ENCODE measurements around the gene XIAP. TPM values are rescaled to one million over a fixed set of nuclear protein-coding genes. Genes with fewer than 3 reads are reported as not detected.
"Not testable (repeated sequence)": the region's sequence is repeated elsewhere in the genome, so short reads cannot be mapped to it uniquely, and the experiment has no call there.

The XIAP gene
- 11.0 and 24.5 TPM in 2 replicates for total RNA-seq (2014; rRNA removed; shearing (Covaris generic); ENCODE audit: low replicate concordance)

DNA sequence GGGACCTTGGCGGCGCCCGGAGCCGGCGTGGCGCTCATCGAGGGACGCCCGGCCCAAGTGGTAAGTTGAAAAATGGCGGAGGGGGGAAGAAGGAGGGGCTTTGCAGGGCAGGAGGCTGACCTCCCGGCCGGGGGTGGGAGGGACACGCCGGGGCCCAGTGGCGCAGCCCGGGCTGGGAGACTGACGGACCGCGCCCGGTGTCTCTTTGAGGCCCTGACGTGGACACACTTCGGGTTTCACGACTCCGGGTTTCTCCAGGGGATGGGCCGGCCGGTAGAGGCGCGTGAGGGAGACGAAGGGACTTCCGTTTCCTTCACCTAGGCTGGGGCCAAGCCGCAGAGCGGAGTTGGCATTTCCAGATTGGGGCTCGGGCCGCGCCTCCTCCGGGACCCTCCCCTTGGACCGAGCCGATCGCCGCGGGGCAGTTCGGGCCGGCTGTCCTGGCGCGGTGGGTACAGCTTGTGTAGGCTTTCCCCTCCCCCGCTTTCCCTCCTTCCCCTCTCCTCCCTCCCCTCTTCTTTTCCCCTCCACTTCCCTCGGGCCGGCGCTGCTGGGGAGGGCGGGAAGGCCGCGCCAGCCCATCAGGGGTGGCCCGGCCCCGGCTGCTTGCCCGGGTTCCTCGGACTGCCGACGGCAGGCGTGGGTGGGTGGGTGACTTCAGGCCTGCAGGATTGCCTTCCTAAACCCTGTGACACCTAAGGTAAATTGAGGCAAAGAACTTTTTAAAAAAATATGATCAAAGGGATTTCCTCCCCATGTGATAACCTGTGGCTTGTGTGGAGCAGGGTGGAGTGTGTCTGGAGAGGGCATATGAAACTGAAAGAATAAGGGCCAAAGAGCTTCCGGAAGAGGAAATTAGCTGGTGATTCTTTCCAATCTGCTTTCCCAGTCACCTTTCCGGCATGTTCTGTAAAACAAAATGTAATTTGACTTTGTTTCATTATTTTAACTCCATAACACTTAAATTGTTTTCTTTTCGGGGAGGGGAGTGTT is at the start of gene XIAP:
XIAP (plus strand) TSS at position 208 of the 993 bp plus-strand sequence. CDS start 25,610 bp downstream, outside the sequence.
- in situ Hi-C loops (cut with HindIII; ENCODE audit: low pct_unique_long_range_greater_than_20kb, low sequenced_read_pairs): no loop called here

DNA sequence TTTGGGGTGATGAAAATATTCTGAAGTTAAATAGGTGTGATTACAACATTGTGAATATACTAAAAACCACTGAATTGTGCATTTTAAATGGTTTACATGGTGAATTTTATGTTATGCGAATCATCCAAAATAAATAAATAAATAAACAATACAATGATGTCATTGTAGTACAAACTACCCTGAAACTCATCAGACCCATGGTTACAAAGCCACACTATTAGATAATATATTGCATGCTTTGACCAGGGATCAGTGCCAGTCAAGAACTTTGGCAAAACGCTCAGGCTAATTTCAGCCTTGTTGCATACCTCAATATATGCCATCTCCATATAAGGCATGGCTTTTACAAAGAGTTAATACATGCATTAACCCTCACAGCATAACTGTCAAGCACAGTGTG is 45.5 kb upstream of the XIAP start:
- in situ Hi-C loops (cut with HindIII; ENCODE audit: low pct_unique_long_range_greater_than_20kb, low sequenced_read_pairs): no loop called here
- peak; percentile 29 for DNase-seq (ENCODE audit: low read depth)

More for the DNA sequence above, at the start of gene XIAP:
- DNase-seq (ENCODE audit: low read depth): peak; percentile 88

GRCh38 chrX:123814934-123815394 is 44.9 kb upstream of the XIAP start:
- DNase-seq (ENCODE audit: low read depth): peak; percentile 74
- in situ Hi-C loops (cut with HindIII; ENCODE audit: low pct_unique_long_range_greater_than_20kb, low sequenced_read_pairs): not testable (repeated sequence)

GRCh38 chrX:123817288-123817894 is 42.5 kb upstream of the XIAP start:
- in situ Hi-C loops (cut with HindIII; ENCODE audit: low pct_unique_long_range_greater_than_20kb, low sequenced_read_pairs): no loop called here
- no peak for DNase-seq (ENCODE audit: low read depth)

DNA sequence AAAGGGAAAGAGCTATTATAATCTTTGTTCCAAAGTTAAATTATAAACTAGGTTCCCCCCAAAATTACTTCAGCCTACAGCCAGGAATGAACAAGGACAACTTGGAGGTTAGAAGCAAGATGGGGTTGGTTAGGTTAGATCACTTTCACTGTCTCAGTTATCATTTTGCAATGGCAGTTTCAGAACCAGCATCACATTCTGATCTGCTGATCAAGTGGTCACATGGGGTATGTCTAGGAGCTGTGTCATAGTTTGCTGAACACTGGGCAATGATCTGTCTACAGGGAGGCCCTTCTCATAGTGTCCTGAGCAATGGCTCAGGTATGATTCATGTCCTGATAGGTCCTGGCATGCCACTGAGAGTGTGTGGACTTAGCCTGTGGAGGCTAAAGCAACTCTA is 41.6 kb upstream of the XIAP start:
- in situ Hi-C loops (cut with HindIII; ENCODE audit: low pct_unique_long_range_greater_than_20kb, low sequenced_read_pairs): no loop called here
- DNase-seq (ENCODE audit: low read depth): no peak

GRCh38 chrX:123822965-123823364 is 36.9 kb upstream of the XIAP start:
- no peak for DNase-seq (ENCODE audit: low read depth)
- in situ Hi-C loops (cut with HindIII; ENCODE audit: low pct_unique_long_range_greater_than_20kb, low sequenced_read_pairs): no loop called here

GRCh38 chrX:123830309-123830708 is 29.5 kb upstream of the XIAP start:
- in situ Hi-C loops (cut with HindIII; ENCODE audit: low pct_unique_long_range_greater_than_20kb, low sequenced_read_pairs): no loop called here
- DNase-seq (ENCODE audit: low read depth): peak; percentile 95

DNA sequence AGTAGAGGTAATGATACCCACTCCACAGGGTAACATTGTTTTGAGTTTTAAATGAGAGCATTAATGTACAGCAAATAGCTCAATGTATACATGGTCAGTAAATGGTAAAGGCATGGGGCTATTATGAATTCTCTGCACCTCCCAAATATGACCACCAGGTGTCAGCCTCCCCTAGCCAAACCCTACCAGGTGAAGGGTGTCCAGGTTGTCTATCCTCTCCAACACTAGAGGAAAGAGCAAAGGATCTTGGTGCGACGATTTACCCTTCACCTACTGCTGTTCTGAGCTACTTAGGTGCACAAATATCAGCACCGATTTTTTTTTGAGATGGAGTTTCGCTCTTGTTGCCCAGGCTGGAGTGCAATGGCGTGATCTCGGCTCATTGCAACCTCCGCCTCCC is 26.5 kb upstream of the XIAP start:
- in situ Hi-C loops (cut with HindIII; ENCODE audit: low pct_unique_long_range_greater_than_20kb, low sequenced_read_pairs): no loop called here
- DNase-seq (ENCODE audit: low read depth): peak; percentile 59

- in situ Hi-C loops (cut with HindIII; ENCODE audit: low pct_unique_long_range_greater_than_20kb, low sequenced_read_pairs): no loop called here
- no peak for DNase-seq (ENCODE audit: low read depth)
Measured at GRCh38 chrX:123834116-123834515, 25.7 kb upstream of the XIAP start.

GRCh38 chrX:123835661-123836371 is 24.0 kb upstream of the XIAP start:
- in situ Hi-C loops (cut with HindIII; ENCODE audit: low pct_unique_long_range_greater_than_20kb, low sequenced_read_pairs): no loop called here
- DNase-seq (ENCODE audit: low read depth): peak; percentile 77

GRCh38 chrX:123845129-123845528 is 14.7 kb upstream of the XIAP start:
- DNase-seq (ENCODE audit: low read depth); in situ Hi-C loops (cut with HindIII; ENCODE audit: low pct_unique_long_range_greater_than_20kb, low sequenced_read_pairs): not testable (repeated sequence)

DNA sequence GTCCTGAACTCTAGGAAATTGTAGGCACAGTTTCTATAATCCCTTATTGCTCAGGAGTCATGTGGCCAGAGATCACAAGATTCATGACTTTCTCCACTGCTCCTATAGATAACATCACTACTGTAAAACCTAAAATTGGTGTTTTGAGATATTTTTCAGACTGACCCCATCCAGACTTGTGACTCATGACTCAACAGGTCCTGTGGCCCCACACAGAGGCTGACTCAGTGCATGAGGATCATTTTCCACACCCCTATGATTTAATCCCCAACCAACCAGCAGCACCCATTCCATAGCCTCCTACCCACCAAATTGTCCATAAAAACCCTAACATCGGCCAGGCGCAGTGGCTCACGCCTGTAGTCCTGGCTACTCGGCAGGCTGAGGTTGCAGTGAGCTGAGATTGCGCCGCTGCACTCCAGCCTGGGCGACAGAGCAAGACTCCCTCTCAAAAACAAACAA is 13.2 kb upstream of the XIAP start:
- no peak for DNase-seq (ENCODE audit: low read depth)

DNA sequence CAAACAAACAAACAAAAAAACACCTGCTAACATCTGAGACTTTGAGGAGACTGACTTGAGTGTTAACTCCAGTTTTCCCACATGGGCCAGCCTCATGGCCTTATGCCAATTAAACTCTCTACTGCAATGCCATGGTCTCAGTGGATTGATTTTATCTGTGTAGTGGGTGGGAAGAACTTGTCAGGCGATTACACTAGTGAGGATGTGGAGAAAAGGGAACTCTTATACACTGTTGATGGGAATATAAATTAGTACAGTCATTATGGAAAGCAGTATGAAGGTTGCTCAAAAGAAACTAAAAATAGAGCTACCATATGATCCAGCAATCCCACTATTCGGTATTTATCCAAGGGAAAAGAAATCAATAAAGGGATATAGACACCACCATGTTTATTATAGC is 12.8 kb upstream of the XIAP start:
- DNase-seq (ENCODE audit: low read depth): no peak
- in situ Hi-C loops (cut with HindIII; ENCODE audit: low pct_unique_long_range_greater_than_20kb, low sequenced_read_pairs): no loop called here

More for the DNA sequence above, 13.2 kb upstream of the XIAP start:
- in situ Hi-C loops (cut with HindIII; ENCODE audit: low pct_unique_long_range_greater_than_20kb, low sequenced_read_pairs): no loop called here

DNA sequence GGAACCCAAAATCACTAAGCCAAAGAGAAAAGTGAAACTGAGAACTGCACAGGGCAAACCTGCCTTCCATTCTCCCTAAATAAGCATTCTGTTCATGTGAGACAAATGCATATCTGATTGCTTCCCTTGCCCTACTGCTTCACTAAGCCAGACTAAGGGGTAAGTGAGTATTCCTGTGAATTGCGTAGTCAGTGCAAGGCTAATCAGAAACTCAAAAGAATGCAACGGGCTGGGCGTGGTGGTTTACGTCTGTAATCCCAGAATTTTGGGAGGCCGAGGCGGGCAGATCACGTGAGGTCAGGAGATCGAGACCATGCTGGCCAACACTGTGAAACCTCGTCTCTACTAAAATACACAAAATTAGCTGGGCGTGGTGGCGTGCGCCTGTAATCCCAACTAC is 10.8 kb upstream of the XIAP start:
- in situ Hi-C loops (cut with HindIII; ENCODE audit: low pct_unique_long_range_greater_than_20kb, low sequenced_read_pairs): no loop called here
- no peak for DNase-seq (ENCODE audit: low read depth)

- DNase-seq (ENCODE audit: low read depth); in situ Hi-C loops (cut with HindIII; ENCODE audit: low pct_unique_long_range_greater_than_20kb, low sequenced_read_pairs): not testable (repeated sequence)
Measured at GRCh38 chrX:123849906-123850305, 9.9 kb upstream of the XIAP start.

GRCh38 chrX:123851079-123851478 is 8.8 kb upstream of the XIAP start:
- no peak for DNase-seq (ENCODE audit: low read depth)
- in situ Hi-C loops (cut with HindIII; ENCODE audit: low pct_unique_long_range_greater_than_20kb, low sequenced_read_pairs): no loop called here

- in situ Hi-C loops (cut with HindIII; ENCODE audit: low pct_unique_long_range_greater_than_20kb, low sequenced_read_pairs): no loop called here
- DNase-seq (ENCODE audit: low read depth): no peak
Measured at GRCh38 chrX:123854329-123854728, 5.5 kb upstream of the XIAP start.

GRCh38 chrX:123859409-123859845 is 426 bp upstream of the XIAP start:
- DNase-seq (ENCODE audit: low read depth): no peak

More at GRCh38 chrX:123859409-123859845, 426 bp upstream of the XIAP start:
- in situ Hi-C loops (cut with HindIII; ENCODE audit: low pct_unique_long_range_greater_than_20kb, low sequenced_read_pairs): no loop called here
